SK-MEL-5 (cell line): Measurements from ENCODE around the gene INPP5A. TPM values are rescaled to one million over a fixed set of nuclear protein-coding genes. Genes with fewer than 3 reads are reported as not detected.

ENCODE experiments used
- DNase-seq: peaks from one replicate; pipeline ENCODE4 v3.0.0-alpha.2; 2016; ENCODE audit warnings: low read depth, low spot score
- in situ Hi-C: cut with HindIII; loops from 2 replicates; pipeline ENCODE4 v1.10.0; 2016; ENCODE audit warnings: low sequenced_read_pairs, high pct_unique_total_duplicates, low pct_unique_long_range_greater_than_20kb
- total RNA-seq: library from RNA; depleted of rRNA; stranded (reverse); fragments of >200 nt; shearing (Covaris generic); gene quantifications from 2 replicates; pipeline ENCODE4 v1.2.3, GENCODE V29; 2014

Gene INPP5A
- total RNA-seq, 1 experiment from 2014 or later = 11.1 TPM

DNA sequence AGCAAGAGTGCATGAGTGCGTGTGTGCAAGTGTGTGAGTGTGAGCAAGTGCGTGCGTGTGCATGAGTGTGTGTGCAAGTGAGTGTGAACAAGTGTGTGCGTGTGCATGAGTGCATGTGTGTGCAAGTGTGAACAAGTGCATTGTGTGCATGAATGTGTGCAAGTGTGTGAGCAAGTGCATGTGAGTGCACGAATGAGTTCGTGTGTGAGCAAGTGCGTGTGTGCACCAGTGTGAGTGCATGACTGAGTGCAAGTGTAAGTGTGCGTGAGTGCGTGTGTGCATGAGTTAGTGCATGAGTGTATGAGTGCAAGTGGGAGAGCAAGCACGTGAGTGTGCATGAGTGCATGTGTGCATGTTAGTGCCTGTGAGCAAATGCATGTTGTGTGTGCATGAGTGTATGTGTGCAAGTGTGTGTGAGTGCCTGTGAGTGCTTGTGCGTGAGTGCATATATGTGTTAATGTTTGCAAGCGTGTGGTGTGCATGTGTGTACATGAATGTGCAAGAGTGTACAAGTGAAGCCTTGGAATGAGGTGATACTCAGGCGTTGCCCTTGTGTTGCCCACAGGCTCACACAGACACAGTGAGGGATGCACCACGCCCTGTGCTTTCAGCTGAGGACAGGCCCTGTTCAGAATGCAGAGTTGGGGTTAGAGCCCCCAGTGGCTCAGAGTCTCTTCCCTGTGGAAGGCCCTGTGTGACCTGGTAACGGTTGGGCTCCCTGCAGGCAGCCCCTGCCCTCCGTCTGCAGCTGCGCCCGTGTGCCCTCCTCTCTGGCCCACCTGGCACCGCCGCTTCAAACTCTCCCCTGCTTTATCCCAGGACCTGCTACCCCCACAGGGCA, 151.2 kb downstream of the INPP5A start:
- in situ Hi-C loops = no loop called here
- no peak for DNase-seq

DNA sequence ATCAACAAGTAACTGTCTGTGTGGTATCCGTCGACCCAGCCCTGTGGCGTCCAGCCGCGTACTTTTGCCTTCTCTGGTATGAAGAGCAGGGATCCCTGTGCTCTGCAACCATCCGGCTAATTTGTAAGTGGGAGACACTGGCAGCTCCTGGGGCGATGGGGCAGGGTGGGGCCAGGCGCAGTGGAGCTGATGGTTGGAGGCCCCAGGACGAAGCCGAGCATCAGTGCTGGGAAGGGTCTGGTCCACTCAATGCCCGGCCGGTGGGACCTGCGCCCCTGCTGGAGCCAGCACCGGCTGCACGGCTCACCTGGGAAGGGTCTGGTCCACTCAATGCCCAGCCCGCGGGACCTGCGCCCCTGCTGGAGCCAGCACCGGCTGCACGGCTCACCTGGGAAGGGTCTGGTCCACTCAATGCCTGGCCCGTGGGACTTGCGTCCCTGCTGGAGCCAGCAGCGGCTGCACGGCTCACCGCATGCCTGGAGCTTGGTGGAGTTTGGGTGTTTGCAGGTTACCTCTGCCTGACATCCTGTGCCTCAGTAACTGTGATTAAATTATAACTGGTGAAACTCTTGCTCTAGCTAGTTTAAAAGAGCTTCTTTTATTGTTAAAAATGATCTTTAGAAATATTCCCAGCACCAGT, 152.3 kb downstream of the INPP5A start:
- in situ Hi-C loops = no loop called here
- no peak for DNase-seq

DNA sequence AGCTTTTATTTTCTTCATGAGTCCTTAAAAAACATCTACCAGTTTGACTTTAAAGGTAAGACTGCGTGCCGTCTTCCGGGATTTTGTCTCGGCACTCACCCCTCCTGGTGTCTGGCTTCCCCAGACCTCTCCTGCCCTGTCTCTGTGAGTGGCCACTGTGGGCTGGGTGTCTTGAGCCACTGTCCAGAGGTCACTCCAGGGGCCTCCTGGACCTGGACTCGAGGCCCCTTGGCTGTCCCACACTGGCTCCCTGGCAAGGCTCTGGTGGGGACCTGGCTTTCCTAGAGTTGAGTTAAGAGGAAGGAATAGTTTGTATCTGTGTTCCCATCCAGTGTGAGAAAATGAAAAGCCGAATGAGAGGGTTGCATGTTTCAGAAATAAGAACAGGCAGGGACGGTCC, 152.8 kb downstream of the INPP5A start:
- in situ Hi-C loops = no loop called here
- DNase-seq = no peak

DNA sequence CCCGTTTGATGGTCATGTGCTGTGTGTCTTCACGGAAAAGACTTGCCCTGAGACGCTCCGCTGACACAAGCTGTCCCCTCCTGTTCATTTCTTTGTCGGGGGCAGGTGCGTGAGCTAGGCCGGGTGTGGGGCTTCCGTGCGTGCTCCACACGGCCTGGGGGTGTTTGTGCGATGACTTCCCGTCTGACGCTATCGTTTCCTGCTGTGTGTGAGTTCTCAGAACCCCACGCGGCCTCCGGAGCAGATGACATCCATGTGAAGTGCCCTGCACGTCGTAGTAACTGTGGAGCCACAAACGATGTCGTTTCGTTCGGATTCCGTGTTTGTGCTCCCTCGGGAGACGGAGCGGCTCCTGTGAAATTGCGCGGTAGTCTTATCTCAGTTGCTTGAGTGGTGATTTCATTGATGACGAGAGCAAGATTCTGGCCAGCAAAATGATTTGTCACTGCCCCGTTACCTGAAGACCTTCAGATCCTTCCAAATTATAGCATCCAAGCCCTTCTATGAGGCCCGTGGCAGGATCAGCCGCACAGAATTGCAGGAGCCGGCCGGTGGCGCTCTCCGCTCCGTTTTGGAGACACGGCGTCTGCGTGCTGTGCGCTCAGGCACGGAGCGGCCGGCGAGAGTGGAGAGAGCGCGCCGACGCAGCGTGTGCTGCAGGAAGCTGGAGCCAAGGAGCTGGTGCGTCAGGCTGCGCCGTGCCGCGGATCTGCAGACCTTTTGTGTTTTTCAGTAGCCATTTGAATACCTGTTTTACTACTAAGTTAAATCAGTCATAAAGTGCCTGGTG, 153.4 kb downstream of the INPP5A start:
- DNase-seq = no peak
- in situ Hi-C loops = no loop called here

DNA sequence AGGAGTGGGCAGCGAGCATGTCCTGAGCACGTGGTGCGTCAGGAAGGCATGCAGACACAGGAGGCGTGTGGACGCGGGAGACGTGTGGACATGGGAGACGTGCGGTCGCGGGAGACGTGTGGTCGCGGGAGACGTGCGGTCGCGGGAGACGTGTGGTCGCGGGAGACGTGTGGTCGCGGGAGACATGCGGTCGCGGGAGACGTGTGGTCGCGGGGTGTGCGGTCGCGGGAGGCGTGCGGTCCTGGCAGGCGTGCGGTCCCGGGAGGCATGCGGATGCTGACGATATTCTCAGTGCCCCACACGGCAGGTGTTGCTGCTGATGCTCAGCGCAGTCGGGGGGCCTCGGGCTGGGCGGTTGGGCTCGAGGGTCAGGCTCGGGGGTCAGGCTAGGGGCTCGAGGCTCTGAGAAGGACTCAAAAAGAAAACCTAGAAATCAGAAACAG, 154.1 kb downstream of the INPP5A start:
- in situ Hi-C loops = no loop called here
- no peak for DNase-seq

DNA sequence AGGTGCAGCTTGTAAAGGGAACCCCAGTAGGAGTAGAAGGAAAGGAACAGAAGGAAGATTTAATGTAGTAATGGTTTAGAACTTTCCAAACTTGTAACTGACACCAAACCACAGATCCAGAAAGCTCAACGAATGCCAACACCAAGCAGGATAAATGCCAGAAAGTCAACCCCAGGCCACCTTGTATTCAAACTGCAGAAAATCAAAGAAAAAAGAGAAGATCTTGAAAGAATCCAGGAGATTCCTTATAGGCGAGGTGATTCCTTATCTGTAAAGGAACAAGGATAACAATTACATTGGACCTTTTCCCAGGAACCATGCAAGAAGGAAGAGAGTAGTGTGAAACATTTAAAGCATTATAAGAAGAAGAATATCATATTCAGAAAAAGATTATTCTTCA, 154.7 kb downstream of the INPP5A start:
- no peak for DNase-seq
- in situ Hi-C loops = no loop called here

DNA sequence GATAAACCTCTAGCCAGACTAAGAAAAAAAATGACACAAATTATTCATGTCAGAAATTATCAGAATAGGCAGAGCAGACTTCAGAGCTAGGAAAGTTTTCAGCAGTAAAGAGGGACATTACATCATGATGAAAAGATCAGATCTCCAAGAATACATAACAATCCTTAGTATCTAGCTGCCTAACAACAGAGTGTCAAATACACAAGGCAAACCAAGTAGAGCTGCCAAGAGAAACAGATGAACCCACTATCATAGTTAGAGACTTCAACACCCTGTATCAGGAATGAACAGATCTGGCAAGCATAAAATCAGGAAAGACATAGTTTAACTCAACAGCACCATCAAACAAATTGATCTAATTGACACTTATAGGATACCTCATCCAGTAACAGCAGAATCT, 156.1 kb downstream of the INPP5A start:
- in situ Hi-C loops = no loop called here
- DNase-seq = no peak

DNA sequence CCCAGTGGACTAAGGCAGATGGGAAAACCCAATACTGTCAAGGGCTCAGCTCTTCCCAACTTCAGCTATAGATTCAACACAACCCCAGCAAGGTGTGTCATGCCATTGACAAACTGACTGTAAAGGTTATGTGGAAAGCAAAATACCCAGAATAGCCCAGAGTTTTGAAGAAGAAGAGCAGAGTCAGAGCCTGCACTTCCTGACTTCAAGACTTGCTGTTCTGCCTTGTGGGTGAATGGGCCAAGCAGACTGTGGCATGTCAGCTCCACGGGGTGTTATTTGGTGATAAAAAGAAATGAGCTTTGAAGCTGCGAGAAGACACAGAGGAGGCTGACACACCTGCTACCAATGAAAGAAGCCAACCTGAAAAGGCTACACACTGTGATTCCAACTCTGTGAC, 158.6 kb downstream of the INPP5A start:
- in situ Hi-C loops = no loop called here
- no peak for DNase-seq

DNA sequence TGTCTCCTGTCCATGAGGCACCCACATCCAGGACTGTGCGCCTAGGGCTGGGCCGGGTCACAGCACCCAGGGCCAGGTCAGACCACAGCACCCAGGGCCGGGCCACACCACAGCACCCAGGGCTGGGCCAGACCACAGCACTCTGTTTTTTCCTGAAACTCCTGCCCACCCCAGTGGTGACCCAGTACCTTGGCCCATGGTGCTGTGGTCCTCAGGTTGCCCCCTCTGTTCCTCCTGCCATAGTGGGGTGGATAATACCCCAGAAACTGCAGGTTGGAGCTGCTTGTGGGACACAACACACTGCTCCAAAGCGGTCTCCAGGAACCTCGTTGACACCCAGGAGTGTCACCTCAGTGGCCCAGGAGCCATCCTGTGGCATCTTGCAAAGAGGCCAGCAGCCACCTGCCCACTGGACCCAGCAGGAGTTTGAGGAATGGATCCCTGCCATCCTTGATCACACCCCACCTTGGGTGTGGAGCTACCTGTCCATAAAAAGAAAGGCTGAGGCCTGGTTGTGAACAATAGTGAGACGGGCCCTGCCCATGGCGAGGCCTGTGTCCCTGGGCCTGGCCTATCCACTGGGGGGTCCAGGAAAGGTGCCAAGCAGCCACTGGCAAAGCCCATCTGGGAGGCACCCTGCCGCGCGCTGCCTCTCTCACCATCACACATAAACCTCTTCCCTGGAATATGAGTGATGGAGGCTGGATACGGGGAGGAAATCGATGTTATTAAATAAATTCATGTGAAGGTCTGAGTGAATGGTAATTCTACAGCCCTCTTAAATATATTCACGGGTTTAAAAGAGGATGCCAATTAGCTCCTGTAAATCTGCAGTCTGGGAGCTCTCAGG, 159.4 kb downstream of the INPP5A start:
- DNase-seq = no peak
- in situ Hi-C loops = no loop called here

DNA sequence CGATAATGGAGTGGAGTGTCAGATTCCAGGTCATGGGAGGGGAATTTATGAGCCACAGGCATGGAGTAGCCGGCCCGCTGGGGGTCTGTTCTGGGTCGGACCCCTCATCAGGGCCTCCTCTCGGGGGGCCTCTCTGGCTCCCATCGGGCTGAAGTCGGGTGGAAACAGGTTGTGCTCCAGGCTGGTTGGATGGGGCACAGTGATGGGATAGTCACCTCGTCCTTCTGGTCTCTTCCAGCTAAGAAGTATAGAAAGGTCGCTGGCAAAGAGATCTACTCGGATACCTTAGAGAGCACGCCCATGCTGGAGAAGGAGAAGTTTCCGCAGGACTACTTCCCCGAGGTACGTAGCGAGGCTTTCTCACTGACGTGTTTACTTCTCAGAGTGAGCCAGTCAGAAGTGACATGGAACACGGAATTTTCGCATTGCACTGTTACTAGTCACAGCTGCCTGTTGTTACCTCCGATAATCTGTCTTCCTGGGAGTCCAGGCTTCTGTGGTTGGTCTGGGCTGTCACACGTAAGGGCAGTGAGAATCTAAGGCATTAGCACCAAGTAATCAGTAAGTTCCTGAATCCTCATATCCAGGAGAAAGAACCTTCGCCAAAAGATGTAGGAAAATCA, 160.1 kb downstream of the INPP5A start:
- DNase-seq = no peak
- in situ Hi-C loops = no loop called here

DNA sequence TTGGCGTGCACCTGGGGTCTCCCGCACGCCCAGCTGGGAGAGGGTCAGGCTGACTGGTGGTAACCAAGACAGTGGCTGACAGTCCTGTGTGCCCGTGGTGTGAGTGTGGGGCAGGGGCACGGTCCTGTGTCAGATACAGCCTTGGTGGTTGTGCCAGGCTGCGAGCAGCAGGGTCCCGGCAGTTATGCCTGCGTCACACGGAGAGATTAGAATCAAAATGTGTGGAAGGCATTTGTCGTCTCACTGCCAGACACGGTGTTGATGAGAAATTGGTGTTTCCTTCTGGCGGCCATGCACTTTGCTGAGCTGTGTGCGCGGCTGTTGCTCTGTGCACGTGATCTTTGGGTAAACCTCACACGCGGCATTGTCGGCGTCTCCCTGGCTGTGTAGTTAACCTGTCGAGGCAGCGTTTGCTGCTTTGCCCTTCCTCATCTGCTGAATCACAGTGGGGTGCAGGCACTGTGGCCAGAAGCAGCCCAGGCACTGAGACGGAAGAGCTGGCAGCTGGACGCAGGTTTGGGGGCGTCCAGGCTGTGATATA, 160.7 kb downstream of the INPP5A start:
- in situ Hi-C loops = no loop called here
- no peak for DNase-seq

DNA sequence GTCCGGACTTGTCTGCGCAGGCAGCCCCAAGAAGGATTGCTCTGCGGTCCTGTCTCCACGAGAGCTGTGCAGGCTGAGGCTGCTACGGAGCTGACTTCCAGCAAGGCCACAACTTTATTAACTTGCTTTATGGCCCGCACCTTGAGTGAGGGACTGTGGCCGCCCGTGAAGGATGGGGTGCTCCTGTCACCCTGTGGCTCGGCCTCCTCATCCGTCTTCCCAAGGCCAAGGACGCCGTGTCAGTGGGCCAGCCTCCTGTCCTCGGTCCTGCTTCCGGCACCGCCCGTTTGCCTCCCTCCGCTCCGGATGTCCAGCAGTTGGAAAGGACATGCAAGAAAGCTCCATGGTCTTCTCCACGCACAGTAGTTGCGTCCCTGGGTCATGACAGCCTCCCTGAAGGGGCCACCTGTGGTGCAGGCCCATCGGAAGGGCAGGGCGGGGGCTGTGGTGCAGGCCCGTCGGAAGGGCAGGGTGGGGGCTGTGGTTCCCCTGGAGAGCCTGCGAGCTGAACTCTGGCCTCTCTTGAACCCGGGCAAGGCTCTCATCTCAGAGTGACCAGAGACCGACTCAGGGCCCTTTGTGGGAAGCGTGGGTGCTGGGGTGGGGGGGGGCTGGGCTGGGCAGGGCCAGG, 161.3 kb downstream of the INPP5A start:
- in situ Hi-C loops = no loop called here
- DNase-seq = no peak

DNA sequence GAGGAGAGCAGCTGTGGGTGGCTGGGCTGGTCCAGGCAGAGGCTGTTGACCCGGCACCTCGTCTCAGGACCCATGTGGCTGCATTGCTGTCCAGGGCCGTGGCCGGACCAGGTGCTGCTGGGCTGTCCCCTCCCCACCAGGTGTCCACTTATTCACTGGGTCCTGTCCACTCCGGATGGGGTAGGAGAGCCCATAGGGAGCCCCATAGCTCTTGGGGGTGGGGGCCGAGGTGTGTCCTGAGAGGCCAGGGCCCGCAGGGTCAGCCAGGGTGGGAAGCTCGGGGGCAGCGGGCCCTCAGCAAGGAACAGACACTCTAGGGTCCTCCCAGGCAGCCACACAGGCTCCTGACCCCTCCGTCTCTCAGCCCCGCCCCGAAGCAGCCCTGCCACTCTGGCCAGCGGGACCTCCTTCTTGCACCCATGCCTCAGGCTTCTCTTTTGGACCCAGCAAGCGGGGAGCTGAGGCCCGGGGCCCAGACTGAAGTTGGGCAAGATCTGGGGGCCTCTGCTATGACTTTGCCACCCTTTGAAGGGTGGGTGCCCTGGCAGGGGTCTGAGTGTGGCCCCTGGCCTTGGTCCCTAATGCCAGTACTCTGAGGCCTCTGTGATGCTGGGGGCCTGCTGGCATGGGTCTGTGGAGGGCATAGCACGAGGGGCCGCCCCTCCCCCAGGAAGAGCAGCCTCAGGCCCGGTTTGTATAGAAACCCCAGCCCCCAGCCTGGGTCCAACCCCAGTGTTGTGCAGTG, 162.0 kb downstream of the INPP5A start:
- in situ Hi-C loops = no loop called here
- no peak for DNase-seq

DNA sequence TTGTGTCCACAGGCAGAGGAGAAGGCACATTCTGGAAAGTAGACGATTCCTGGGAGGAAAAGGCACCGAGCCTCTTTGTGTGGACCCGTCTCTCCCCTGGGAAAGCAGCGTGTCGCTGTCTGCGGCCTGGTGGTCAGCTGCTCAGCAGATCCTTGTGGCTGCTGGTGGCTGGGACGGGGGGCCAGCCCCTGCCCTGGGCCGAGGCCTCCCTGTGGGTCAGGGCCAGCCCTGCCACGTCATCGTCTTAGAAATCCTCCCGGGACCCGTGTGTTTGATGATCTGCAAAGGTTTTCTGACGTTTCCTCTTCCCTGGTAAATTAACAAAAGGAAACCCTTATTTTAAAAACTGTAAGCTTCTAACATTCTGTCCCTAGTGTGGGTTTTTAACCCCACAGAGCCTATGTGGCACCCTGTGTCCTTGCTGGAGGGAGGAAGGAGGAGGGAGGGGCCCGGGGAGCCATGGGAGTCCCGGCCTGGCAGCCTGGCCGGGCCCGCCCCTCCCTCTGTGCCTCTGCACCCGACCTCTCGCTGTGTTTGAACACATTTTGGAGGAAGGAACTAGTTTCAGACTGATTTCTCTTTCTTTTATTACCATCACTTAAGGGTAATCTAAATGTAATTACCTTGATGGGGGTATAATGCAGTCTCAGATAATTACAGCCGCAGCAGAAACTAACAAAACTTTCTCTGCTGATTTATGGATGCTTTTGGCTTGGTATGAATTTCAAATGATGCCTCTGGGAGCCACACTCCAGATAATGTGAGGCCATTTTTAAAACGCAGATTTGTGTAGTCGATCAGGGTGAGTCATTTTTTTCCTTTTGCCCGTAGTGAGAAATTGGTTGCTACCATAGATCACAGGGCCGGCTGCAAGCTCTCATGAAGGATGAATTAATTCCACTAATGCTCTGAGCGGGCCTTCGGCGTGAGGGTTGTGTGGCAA, 162.8 kb downstream of the INPP5A start:
- no peak for DNase-seq
- in situ Hi-C loops = no loop called here
